ENCODE data around the gene TSPAN3.

GRCh38 chr15:77023576-77024272, 47.2 kb downstream of the TSPAN3 start:
- TF ChIP-seq FOXM1 (IDR thresholded peaks at IDR 0.05; ENCODE audit: borderline replicate concordance, low read depth) (no peak), NFIC (IDR thresholded peaks at IDR 0.05) (no peak)
- TF ChIP-seq, protein P1, sequence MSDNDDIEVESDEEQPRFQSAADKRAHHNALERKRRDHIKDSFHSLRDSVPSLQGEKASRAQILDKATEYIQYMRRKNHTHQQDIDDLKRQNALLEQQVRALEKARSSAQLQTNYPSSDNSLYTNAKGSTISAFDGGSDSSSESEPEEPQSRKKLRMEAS (IDR thresholded peaks at IDR 0.05): no peak
